Activated T-helper 2 cell treated with anti-CD3 and anti-CD28 coated beads, Interferon-gamma antibody, Interleukin-2, Interleukin-4, amounts not matched to agents 10 μg/mL and 5 μg/mL and 100 μg/mL, durations not matched to agents 14 hours and 24 hours and 36 hours (primary cell): ENCODE data around the gene SIRT2. TPM values are rescaled to one million over a fixed set of nuclear protein-coding genes. Genes with fewer than 3 reads are reported as not detected.

Source experiments
- DNase-seq: peaks from one replicate; pipeline ENCODE4 v3.0.0; 2021; ENCODE audit warnings: low spot score
- H3K27ac Mint-ChIP-seq: one replicate; pipeline ENCODE4 v1.8.0; 2021; ENCODE audit warnings: mixed read lengths
- H3K27me3 Mint-ChIP-seq: one replicate; pipeline ENCODE4 v1.8.0; 2021; ENCODE audit warnings: low read depth, mixed read lengths
- H3K36me3 Mint-ChIP-seq: one replicate; pipeline ENCODE4 v1.8.0; 2021; ENCODE audit warnings: low read depth, mixed read lengths
- H3K4me1 Mint-ChIP-seq: one replicate; pipeline ENCODE4 v1.8.0; 2021; ENCODE audit warnings: low read depth, mixed read lengths
- H3K4me3 Mint-ChIP-seq: one replicate; pipeline ENCODE4 v1.8.0; 2021; ENCODE audit warnings: low read depth, mild to moderate bottlenecking, moderate library complexity, mixed read lengths
- H3K9me3 Mint-ChIP-seq: one replicate; pipeline ENCODE4 v1.8.0; 2021; ENCODE audit warnings: mixed read lengths
- intact Hi-C: fragments of 100-400 bp; cut with micrococcal nuclease; formaldehyde crosslinking; loops from one replicate; pipeline ENCODE4 v1.15.1; 2023
- total RNA-seq: library from RNA; stranded (reverse); gene quantifications from 2 replicates; pipeline ENCODE4 v1.2.3, GENCODE V29; 2022

Gene SIRT2
- total RNA-seq, 1 donor from 2014 or later, result 29.0 TPM

- H3K36me3 Mint-ChIP-seq, result peaks cover 37% of the 10 kb centered on the region
Measured at GRCh38 chr19:38850436-38850975, 48.9 kb downstream of the SIRT2 start.

GRCh38 chr19:38849860-38850435 lies 49.5 kb downstream of the SIRT2 start, which contains the start of gene HNRNPL:
Gene HNRNPL (minus strand): TSS chr19:38849986. CDS start chr19:38849966, 20 bp downstream.
- intact Hi-C loops, result loop anchor here (1.0 to 10.0 kb wide), 7 partner anchors 19 to 555 kb away; partner anchors contain the start of genes ACTN4, ECH1, KCNK6 and MRPS12
- Mint-ChIP-seq H3K27ac (peak within 1 kb of the TSS; percentile 99), H3K4me1 (peaks cover 33% of the 10 kb centered on the region), H3K36me3 (peaks cover 42% of the 10 kb centered on the region), H3K4me3 (peak within 1 kb of the TSS; percentile 90), H3K9me3 (no peaks in the 10 kb centered on the region), H3K27me3 (no peaks in the 10 kb centered on the region)
- DNase-seq, result peak; percentile 99

More at GRCh38 chr19:38850436-38850975, 48.9 kb downstream of the SIRT2 start:
- intact Hi-C loops, result loop anchor here (1.0 to 10.0 kb wide), 6 partner anchors 19 to 554 kb away; partner anchors contain the start of genes ACTN4, ECH1, KCNK6 and MRPS12
- DNase-seq, result peak; percentile 99
- peak overlapping the region; percentile 87 for H3K4me3 Mint-ChIP-seq
- H3K9me3 Mint-ChIP-seq, result no peaks in the 10 kb centered on the region
- peak overlapping the region; percentile 99 for H3K27ac Mint-ChIP-seq
- H3K4me1 Mint-ChIP-seq, result peaks cover 30% of the 10 kb centered on the region
- no peaks in the 10 kb centered on the region for H3K27me3 Mint-ChIP-seq

DNA sequence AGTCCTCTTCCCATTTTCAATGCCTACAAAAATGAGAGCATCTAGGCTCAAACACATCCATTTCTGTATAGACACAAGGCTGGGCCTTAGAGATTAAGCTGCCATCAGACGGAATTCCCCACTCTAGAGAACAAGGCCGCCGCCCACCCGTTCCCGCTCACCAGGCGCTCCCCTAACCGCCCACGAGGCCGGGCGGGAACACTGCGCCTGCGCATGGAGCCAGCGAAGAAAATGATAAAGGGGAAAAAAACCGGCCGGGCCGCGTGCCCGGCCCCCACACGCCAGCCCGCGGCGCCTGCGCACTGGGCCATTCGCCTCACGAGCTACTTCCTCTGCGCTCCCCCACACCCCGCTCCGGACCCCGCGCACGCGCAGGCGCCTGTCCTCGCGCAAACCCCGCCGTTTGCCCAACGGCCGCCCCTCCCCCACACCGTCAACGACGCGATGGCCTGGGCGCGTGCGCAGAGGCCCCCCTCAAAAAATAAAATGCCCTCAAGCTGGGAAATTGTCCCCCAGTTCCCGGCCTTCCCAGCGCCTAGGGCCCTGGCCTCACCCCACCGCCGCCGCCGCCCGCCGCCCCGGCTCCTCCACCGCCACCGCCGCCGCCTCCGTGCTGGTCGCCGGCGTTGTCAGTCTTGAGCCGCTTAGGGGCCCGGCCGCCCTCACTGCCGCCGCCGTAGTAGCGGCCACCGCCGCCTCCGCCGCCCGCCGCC lies 50.1 kb downstream of the SIRT2 start:
- H3K27me3 Mint-ChIP-seq, result no peaks in the 10 kb centered on the region
- H3K9me3 Mint-ChIP-seq, result no peaks in the 10 kb centered on the region
- intact Hi-C loops, result loop anchor here (10.0 kb wide), 1 partner anchor 495 kb away; the partner anchor contains the start of gene SAMD4B
- peaks cover 37% of the 10 kb centered on the region for H3K4me1 Mint-ChIP-seq
- peak overlapping the region; percentile 99 for H3K27ac Mint-ChIP-seq
- peak; percentile 95 for DNase-seq
- peak overlapping the region; percentile 90 for H3K4me3 Mint-ChIP-seq
- H3K36me3 Mint-ChIP-seq, result peaks cover 48% of the 10 kb centered on the region

DNA sequence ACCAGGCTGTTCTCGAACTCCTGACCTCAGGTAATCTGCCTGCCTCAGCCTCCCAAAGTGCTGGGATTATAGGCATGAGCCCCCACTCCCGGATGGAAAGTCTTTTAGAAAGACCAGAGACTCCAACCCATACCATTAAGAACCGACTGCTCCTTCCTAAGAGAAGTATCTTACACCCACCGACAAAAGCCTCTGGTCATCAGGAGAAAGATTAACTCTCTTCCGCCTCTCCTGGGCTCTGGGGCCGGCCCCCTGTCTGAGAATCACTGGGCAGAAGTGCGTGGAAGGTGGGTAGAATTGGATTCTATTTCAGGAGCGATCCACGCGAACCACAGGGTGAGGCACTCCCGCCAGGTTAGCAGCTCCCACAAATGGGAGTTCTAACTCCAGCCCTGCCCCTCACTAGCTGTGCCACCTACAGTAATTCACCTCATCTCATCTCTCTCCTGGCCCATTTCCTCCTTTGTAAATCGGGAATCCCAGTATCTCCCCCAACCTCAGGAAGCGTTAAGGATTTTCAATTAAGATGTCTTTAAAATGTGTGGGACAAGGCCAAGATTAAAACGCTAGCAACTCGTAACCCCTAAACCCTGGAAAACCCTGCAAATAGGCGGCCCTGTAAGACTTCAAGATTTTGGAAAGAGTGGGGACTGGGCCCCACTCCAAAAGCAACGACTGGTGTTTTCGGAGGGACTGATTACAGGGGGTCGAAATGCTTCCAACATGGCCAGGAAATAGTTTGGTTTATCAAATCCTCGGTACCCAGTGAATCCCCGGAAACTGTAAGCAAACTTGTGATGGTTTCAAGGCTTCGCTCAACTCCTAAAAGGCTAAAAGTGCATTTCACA lies 50.9 kb downstream of the SIRT2 start:
- H3K27ac Mint-ChIP-seq, result peak overlapping the region; percentile 99
- H3K4me1 Mint-ChIP-seq, result peaks cover 44% of the 10 kb centered on the region
- peak overlapping the region; percentile 90 for H3K4me3 Mint-ChIP-seq

GRCh38 chr19:38846097-38846496 lies 53.3 kb downstream of the SIRT2 start:
- Mint-ChIP-seq H3K36me3 (peaks cover 80% of the 10 kb centered on the region), H3K27me3 (no peaks in the 10 kb centered on the region), H3K4me3 (peak overlapping the region; percentile 18), H3K27ac (peak overlapping the region; percentile 50), H3K9me3 (no peaks in the 10 kb centered on the region), H3K4me1 (peaks cover 60% of the 10 kb centered on the region)
- DNase-seq, result no peak
- intact Hi-C loops, result loop anchor here (10.0 kb wide), 1 partner anchor 499 kb away; the partner anchor contains the start of gene SAMD4B

More for the DNA sequence above, 50.9 kb downstream of the SIRT2 start:
- Mint-ChIP-seq H3K36me3 (peaks cover 56% of the 10 kb centered on the region), H3K27me3 (no peaks in the 10 kb centered on the region), H3K9me3 (no peaks in the 10 kb centered on the region)
- intact Hi-C loops, result loop anchor here (10.0 kb wide), 1 partner anchor 496 kb away; the partner anchor contains the start of gene SAMD4B
- no peak for DNase-seq

DNA sequence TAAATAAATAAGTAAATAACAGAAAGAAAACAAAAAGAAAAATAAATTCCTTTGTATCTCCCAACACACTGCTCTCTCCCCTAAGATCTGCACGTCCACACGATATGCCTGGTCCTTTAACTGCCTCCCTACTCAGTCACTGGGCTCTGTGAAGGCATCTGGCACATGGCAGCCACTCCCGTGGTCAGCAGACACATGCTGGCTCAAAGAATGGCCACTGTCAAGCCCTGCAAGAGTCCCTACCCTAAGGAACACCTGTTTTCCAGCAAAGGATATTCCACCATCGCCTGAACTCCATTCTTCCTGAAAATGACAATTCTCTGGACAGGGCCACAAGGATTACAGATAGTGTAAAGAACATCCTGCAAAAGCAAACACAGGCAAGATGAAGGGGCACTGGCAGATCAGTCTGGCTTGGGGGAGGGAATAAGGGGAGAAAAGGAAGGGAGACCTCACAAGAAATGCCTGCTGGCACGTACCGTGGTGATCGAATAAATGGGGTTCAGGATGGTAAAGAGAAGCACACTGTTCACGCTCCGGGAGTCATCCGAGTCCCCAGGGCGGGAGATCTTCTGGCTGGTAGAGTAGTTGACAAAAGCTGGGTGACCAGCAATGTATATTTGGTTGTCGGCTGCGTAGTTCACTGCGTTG lies 53.9 kb downstream of the SIRT2 start:
- Mint-ChIP-seq H3K27ac (peak overlapping the region; percentile 78), H3K9me3 (no peaks in the 10 kb centered on the region), H3K27me3 (no peaks in the 10 kb centered on the region), H3K4me3 (peak overlapping the region; percentile 61), H3K4me1 (peaks cover 63% of the 10 kb centered on the region), H3K36me3 (peaks cover 86% of the 10 kb centered on the region)
- no peak for DNase-seq
- intact Hi-C loops, result loop anchor here (10.0 kb wide), 1 partner anchor 499 kb away; the partner anchor contains the start of gene SAMD4B

DNA sequence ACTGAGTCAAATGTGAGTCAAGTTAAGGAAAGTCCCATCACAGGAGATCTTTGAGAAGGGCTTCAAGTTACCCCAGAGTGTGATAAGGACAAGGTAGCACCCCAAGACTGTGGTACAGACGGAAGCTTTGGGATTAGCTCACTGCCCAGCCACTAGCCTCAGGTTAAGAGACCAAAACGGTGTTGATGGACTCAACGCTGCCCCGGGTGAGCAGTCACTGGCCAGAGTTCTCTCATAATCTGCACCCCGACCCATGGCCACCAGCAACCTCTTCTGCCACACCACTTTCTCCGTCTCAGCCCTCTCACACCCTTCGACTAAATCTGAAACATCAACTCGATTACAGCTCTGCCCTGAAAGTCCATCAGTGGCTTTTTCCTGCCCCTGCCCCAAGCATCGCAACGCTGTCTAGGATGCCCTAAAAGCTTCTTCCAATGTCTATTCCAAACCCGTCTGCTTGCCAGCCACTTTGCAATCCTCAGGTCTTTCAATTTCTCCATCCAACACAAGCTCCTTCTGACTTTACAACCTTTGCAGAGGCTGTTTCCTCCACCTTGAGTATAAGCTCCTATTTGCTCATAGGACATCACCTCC lies 55.2 kb downstream of the SIRT2 start:
- Mint-ChIP-seq H3K27ac (peak overlapping the region; percentile 88), H3K4me1 (peaks cover 71% of the 10 kb centered on the region), H3K36me3 (peaks cover 99% of the 10 kb centered on the region), H3K4me3 (peak overlapping the region; percentile 41), H3K27me3 (no peaks in the 10 kb centered on the region), H3K9me3 (no peaks in the 10 kb centered on the region)
- intact Hi-C loops, result loop anchor here (10.0 kb wide), 1 partner anchor 501 kb away; the partner anchor contains the start of gene SAMD4B
- DNase-seq, result no peak

GRCh38 chr19:38843175-38843758 lies 56.2 kb downstream of the SIRT2 start:
- DNase-seq, result no peak
- H3K4me3 Mint-ChIP-seq, result peak overlapping the region; percentile 78
- H3K36me3 Mint-ChIP-seq, result peaks cover 99% of the 10 kb centered on the region
- H3K27me3 Mint-ChIP-seq, result no peaks in the 10 kb centered on the region
- peaks cover 70% of the 10 kb centered on the region for H3K4me1 Mint-ChIP-seq
- intact Hi-C loops, result loop anchor here (10.0 kb wide), 1 partner anchor 502 kb away; the partner anchor contains the start of gene SAMD4B
- no peaks in the 10 kb centered on the region for H3K9me3 Mint-ChIP-seq
- H3K27ac Mint-ChIP-seq, result peak overlapping the region; percentile 88

GRCh38 chr19:38842439-38843174 lies 56.8 kb downstream of the SIRT2 start:
- intact Hi-C loops, result loop anchor here (10.0 kb wide), 1 partner anchor 502 kb away; the partner anchor contains the start of gene SAMD4B
- Mint-ChIP-seq H3K27ac (peak overlapping the region; percentile 88), H3K9me3 (no peaks in the 10 kb centered on the region), H3K4me3 (peak overlapping the region; percentile 78), H3K4me1 (peaks cover 66% of the 10 kb centered on the region), H3K27me3 (no peaks in the 10 kb centered on the region), H3K36me3 (peaks cover 98% of the 10 kb centered on the region)
- DNase-seq, result peak; percentile 69

GRCh38 chr19:38841787-38842438 lies 57.5 kb downstream of the SIRT2 start:
- Mint-ChIP-seq H3K4me3 (peak overlapping the region; percentile 78), H3K4me1 (peaks cover 63% of the 10 kb centered on the region), H3K27me3 (no peaks in the 10 kb centered on the region), H3K27ac (peak overlapping the region; percentile 88), H3K9me3 (no peaks in the 10 kb centered on the region), H3K36me3 (peaks cover 98% of the 10 kb centered on the region)
- intact Hi-C loops, result loop anchor here (10.0 kb wide), 1 partner anchor 503 kb away; the partner anchor contains the start of gene SAMD4B
- DNase-seq, result no peak
